ENCODE results near the gene AMOTL1.

The AMOTL1 gene

GRCh38 chr11:94856443-94856842 lies 88.3 kb downstream of the AMOTL1 start:
- Histone ChIP-seq H3K4me3 (ENCODE audit: low read length) (no peak overlapping the region), H3K9me3 (ENCODE audit: control insufficient read depth, insufficient read depth, low read length) (no peaks in the 10 kb centered on the region), H3K9me2 (replicated peaks; ENCODE audit: control insufficient read depth, low read length) (no peaks in the 10 kb centered on the region), H3K4me2 (ENCODE audit: low read length) (no peak overlapping the region), H3K36me3 (ENCODE audit: control insufficient read depth, low read length) (no peaks in the 10 kb centered on the region), H4K20me1 (ENCODE audit: control insufficient read depth, insufficient read depth, low read depth, low read length) (no peaks in the 10 kb centered on the region), H3K27ac (ENCODE audit: low read depth, low read length) (no peak overlapping the region), H3K27me3 (ENCODE audit: control insufficient read depth, low read length) (no peaks in the 10 kb centered on the region), H3K4me1 (ENCODE audit: control insufficient read depth, low read length) (no peaks in the 10 kb centered on the region), H3F3A (ENCODE audit: control insufficient read depth, insufficient read depth) (no peaks in the 10 kb centered on the region), H3K79me2 (ENCODE audit: control insufficient read depth, low read length) (no peaks in the 10 kb centered on the region)
- no peak for TF ChIP-seq EZH2phosphoT487 (IDR thresholded peaks at IDR 0.05; ENCODE audit: borderline replicate concordance, low read length)
- TF ChIP-seq, protein P1, sequence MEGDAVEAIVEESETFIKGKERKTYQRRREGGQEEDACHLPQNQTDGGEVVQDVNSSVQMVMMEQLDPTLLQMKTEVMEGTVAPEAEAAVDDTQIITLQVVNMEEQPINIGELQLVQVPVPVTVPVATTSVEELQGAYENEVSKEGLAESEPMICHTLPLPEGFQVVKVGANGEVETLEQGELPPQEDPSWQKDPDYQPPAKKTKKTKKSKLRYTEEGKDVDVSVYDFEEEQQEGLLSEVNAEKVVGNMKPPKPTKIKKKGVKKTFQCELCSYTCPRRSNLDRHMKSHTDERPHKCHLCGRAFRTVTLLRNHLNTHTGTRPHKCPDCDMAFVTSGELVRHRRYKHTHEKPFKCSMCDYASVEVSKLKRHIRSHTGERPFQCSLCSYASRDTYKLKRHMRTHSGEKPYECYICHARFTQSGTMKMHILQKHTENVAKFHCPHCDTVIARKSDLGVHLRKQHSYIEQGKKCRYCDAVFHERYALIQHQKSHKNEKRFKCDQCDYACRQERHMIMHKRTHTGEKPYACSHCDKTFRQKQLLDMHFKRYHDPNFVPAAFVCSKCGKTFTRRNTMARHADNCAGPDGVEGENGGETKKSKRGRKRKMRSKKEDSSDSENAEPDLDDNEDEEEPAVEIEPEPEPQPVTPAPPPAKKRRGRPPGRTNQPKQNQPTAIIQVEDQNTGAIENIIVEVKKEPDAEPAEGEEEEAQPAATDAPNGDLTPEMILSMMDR (IDR thresholded peaks at IDR 0.05; ENCODE audit: low read depth, low read length, poor library complexity, severe bottlenecking), result no peak

- Histone ChIP-seq H3K27ac (ENCODE audit: low read depth, low read length) (no peak overlapping the region), H3K79me2 (ENCODE audit: control insufficient read depth, low read length) (no peaks in the 10 kb centered on the region), H3K36me3 (ENCODE audit: control insufficient read depth, low read length) (no peaks in the 10 kb centered on the region), H3K27me3 (ENCODE audit: control insufficient read depth, low read length) (no peaks in the 10 kb centered on the region), H3F3A (ENCODE audit: control insufficient read depth, insufficient read depth) (no peaks in the 10 kb centered on the region), H3K4me1 (ENCODE audit: control insufficient read depth, low read length) (no peaks in the 10 kb centered on the region), H3K4me2 (ENCODE audit: low read length) (no peak overlapping the region), H4K20me1 (ENCODE audit: control insufficient read depth, insufficient read depth, low read depth, low read length) (no peaks in the 10 kb centered on the region), H3K9me3 (ENCODE audit: control insufficient read depth, insufficient read depth, low read length) (no peaks in the 10 kb centered on the region), H3K4me3 (ENCODE audit: low read length) (no peak overlapping the region), H3K9me2 (replicated peaks; ENCODE audit: control insufficient read depth, low read length) (no peaks in the 10 kb centered on the region)
- no peak for TF ChIP-seq EZH2phosphoT487 (IDR thresholded peaks at IDR 0.05; ENCODE audit: borderline replicate concordance, low read length)
- TF ChIP-seq, protein P1 (IDR thresholded peaks at IDR 0.05; ENCODE audit: low read depth, low read length, poor library complexity, severe bottlenecking), result no peak
Measured at GRCh38 chr11:94857337-94857736, 89.2 kb downstream of the AMOTL1 start.

- no peak overlapping the region for H3K4me3 ChIP-seq (ENCODE audit: low read length)
- no peak for TF ChIP-seq EZH2phosphoT487 (IDR thresholded peaks at IDR 0.05; ENCODE audit: borderline replicate concordance, low read length)
- TF ChIP-seq, protein P1 (IDR thresholded peaks at IDR 0.05; ENCODE audit: low read depth, low read length, poor library complexity, severe bottlenecking), result no peak
- no peaks in the 10 kb centered on the region for H3K9me3 ChIP-seq (ENCODE audit: control insufficient read depth, insufficient read depth, low read length)
- no peaks in the 10 kb centered on the region for H3K4me1 ChIP-seq (ENCODE audit: control insufficient read depth, low read length)
- H3K4me2 ChIP-seq (ENCODE audit: low read length), result no peak overlapping the region
- no peaks in the 10 kb centered on the region for H4K20me1 ChIP-seq (ENCODE audit: control insufficient read depth, insufficient read depth, low read depth, low read length)
- no peaks in the 10 kb centered on the region for H3K9me2 ChIP-seq (replicated peaks; ENCODE audit: control insufficient read depth, low read length)
- no peak overlapping the region for H3K27ac ChIP-seq (ENCODE audit: low read depth, low read length)
- H3F3A ChIP-seq (ENCODE audit: control insufficient read depth, insufficient read depth), result no peaks in the 10 kb centered on the region
- no peaks in the 10 kb centered on the region for H3K79me2 ChIP-seq (ENCODE audit: control insufficient read depth, low read length)
- H3K36me3 ChIP-seq (ENCODE audit: control insufficient read depth, low read length), result no peaks in the 10 kb centered on the region
- no peaks in the 10 kb centered on the region for H3K27me3 ChIP-seq (ENCODE audit: control insufficient read depth, low read length)
Measured at GRCh38 chr11:94858012-94858705, 90.0 kb downstream of the AMOTL1 start.

All from DOHH2 (cell line).